ENCODE results near the gene CNOT1. TPM values are rescaled to one million over a fixed set of nuclear protein-coding genes. Genes with fewer than 3 reads are reported as not detected.
"Not testable (repeated sequence)": the region's sequence is repeated elsewhere in the genome, so short reads cannot be mapped to it uniquely, and the experiment has no call there.

The CNOT1 gene
- total RNA-seq, 6 donors from 2014 or later, result 78.9 to 158 (median 151) TPM

- peaks cover 5 to 83% (median 45%) of the 10 kb centered on the region in 4 donors for H3K36me3 ChIP-seq
- no peak for TF ChIP-seq CTCF (IDR thresholded peaks at IDR 0.05)
- no peak for TF ChIP-seq EP300 (IDR thresholded peaks at IDR 0.05)
- peaks cover 0 to 5% (median under 1%) of the 10 kb centered on the region in 4 donors for H3K4me1 ChIP-seq
- H3K9me3 ChIP-seq, result no peaks in the 10 kb centered on the region
- no peak overlapping the region for H3K27ac ChIP-seq
- 93 to 94% methylated on average over 10 of the region's 10 CpGs for WGBS, 2 donors
- no peak for DNase-seq
- no peaks in the 10 kb centered on the region for H3K27me3 ChIP-seq
- no peak for ATAC-seq (ENCODE audit: low FRiP score in 2 of 2)
- no peak overlapping the region for H3K4me3 ChIP-seq
These were observed 9.2 kb downstream of the CNOT1 start for GRCh38 chr16:58620396-58620795.

- Histone ChIP-seq H3K27me3 (no peaks in the 10 kb centered on the region), H3K4me3 (no peak overlapping the region), H3K4me1 (peaks cover 0 to 8% (median 5%) of the 10 kb centered on the region in 4 donors), H3K9me3 (no peaks in the 10 kb centered on the region), H3K36me3 (peaks cover 0 to 47% (median 20%) of the 10 kb centered on the region in 4 donors), H3K27ac (no peak overlapping the region)
- WGBS, 2 donors, result 54% methylated on average over 3 of the region's 3 CpGs; no CpG with 5 or more reads in 1 of the 2 donors
- ATAC-seq (ENCODE audit: low FRiP score in 2 of 2) (no peak), DNase-seq (no peak)
- TF ChIP-seq POLR2AphosphoS5 (IDR thresholded peaks at IDR 0.05) (no peak), EP300 (IDR thresholded peaks at IDR 0.05) (no peak), CTCF (IDR thresholded peaks at IDR 0.05) (no peak), POLR2A (IDR thresholded peaks at IDR 0.05) (no peak)
These were observed 14.3 kb downstream of the CNOT1 start for GRCh38 chr16:58615280-58615679.

GRCh38 chr16:58614860-58615259, 14.8 kb downstream of the CNOT1 start:
- Histone ChIP-seq H3K27me3 (no peaks in the 10 kb centered on the region), H3K36me3 (peaks cover 0 to 43% (median 19%) of the 10 kb centered on the region in 4 donors), H3K4me1 (peaks cover 0 to 8% (median 5%) of the 10 kb centered on the region in 4 donors), H3K9me3 (no peaks in the 10 kb centered on the region), H3K4me3 (no peak overlapping the region), H3K27ac (no peak overlapping the region)
- 91% methylated on average over 6 of the region's 6 CpGs; no CpG with 5 or more reads in 1 of the 2 donors for WGBS, 2 donors
- TF ChIP-seq POLR2AphosphoS5 (IDR thresholded peaks at IDR 0.05) (no peak), EP300 (IDR thresholded peaks at IDR 0.05) (no peak), POLR2A (IDR thresholded peaks at IDR 0.05) (no peak), CTCF (IDR thresholded peaks at IDR 0.05) (no peak)
- ATAC-seq (ENCODE audit: low FRiP score in 2 of 2), result no peak
- no peak for DNase-seq

- H3K4me3 ChIP-seq, result no peak overlapping the region
- ATAC-seq (ENCODE audit: low FRiP score in 2 of 2), result no peak
- DNase-seq, result no peak
- H3K9me3 ChIP-seq, result no peaks in the 10 kb centered on the region
- TF ChIP-seq EP300 (IDR thresholded peaks at IDR 0.05), result no peak
- TF ChIP-seq POLR2AphosphoS5 (IDR thresholded peaks at IDR 0.05), result no peak
- TF ChIP-seq CTCF (IDR thresholded peaks at IDR 0.05), result no peak
- TF ChIP-seq POLR2A (IDR thresholded peaks at IDR 0.05), result no peak
- 76% methylated on average over 5 of the region's 6 CpGs; no CpG with 5 or more reads in 1 of the 2 donors for WGBS, 2 donors
- peaks cover 0 to 38% (median 19%) of the 10 kb centered on the region in 4 donors for H3K36me3 ChIP-seq
- no peak overlapping the region for H3K27ac ChIP-seq
- no peaks in the 10 kb centered on the region for H3K27me3 ChIP-seq
- H3K4me1 ChIP-seq, result peaks cover 0 to 8% (median 5%) of the 10 kb centered on the region in 4 donors
These were observed 15.4 kb downstream of the CNOT1 start for GRCh38 chr16:58614212-58614611.

- not testable (repeated sequence) for H3K27me3 ChIP-seq; H3K9me3 ChIP-seq; H3K4me3 ChIP-seq; DNase-seq; ATAC-seq (ENCODE audit: low FRiP score in 2 of 2); H3K4me1 ChIP-seq; H3K27ac ChIP-seq
- WGBS, 2 donors, result 71 to 80% methylated on average over 5 to 7 of the region's 7 CpGs
- peaks cover 0 to 28% (median 11%) of the 10 kb centered on the region in 4 donors for H3K36me3 ChIP-seq
These were observed 16.7 kb downstream of the CNOT1 start for GRCh38 chr16:58612965-58613364.

Measured in upper lobe of left lung (tissue), 6 donors.